AG04449 (cell line): ENCODE measurements around the gene VILL.

ENCODE experiments used
- CTCF ChIA-PET: fragments of 350-600 bp; formaldehyde crosslinking; extraction: SDS; loops from one replicate; lab custom pipeline; 2021; ENCODE audit warnings: antibody characterized with exemption; lab: Yijun Ruan, JAX
- POLR2A ChIA-PET: fragments of 400-600, 350-600 bp; formaldehyde crosslinking; extraction: SDS; loops from one replicate; lab custom pipeline; 2020; ENCODE audit warnings: antibody characterized with exemption, inconsistent platforms; lab: Yijun Ruan, JAX
- DNase-seq: peaks from one replicate; pipeline ENCODE4 v3.0.0-alpha.2; 2010; ENCODE audit warnings: low read depth, low spot score
- H3K4me3 ChIP-seq: 2 replicates; pipeline ENCODE4 v1.5.1; 2011; ENCODE audit warnings: low read depth, mild to moderate bottlenecking, control low read depth, low read length
- CTCF ChIP-seq: IDR thresholded peaks from one replicate; pipeline ENCODE4 v1.5.1; 2011; ENCODE audit warnings: mild to moderate bottlenecking, moderate library complexity, low read length, control low read depth, inconsistent platforms; ENCODE audit not compliant: insufficient read depth; ENCODE audit errors: missing control alignments

The VILL gene

GRCh38 chr3:38011111-38011510 is 20.5 kb downstream of the VILL start:
- CTCF ChIA-PET = interaction anchor here (1.0 to 3.6 kb wide), 2 partner anchors 9 to 14 kb away, joined by 5 to 15 read pairs; no protein-coding TSS in a partner anchor

GRCh38 chr3:38015485-38015884 is 24.9 kb downstream of the VILL start:
- ChIA-PET CTCF (interaction anchor here (1.3 to 1.5 kb wide), 2 partner anchors 12 to 19 kb away, joined by 4 to 7 read pairs; no protein-coding TSS in a partner anchor), POLR2A (no interaction called here)
- no peak for DNase-seq
- no peak for TF ChIP-seq CTCF
- no peak overlapping the region for H3K4me3 ChIP-seq

More at GRCh38 chr3:38011111-38011510, 20.5 kb downstream of the VILL start:
- no peak for DNase-seq
- TF ChIP-seq CTCF = no peak
- POLR2A ChIA-PET = no interaction called here
- no peak overlapping the region for H3K4me3 ChIP-seq

- ChIA-PET CTCF (interaction anchor here (1.3 to 1.5 kb wide), 2 partner anchors 12 to 19 kb away, joined by 4 to 7 read pairs; no protein-coding TSS in a partner anchor), POLR2A (no interaction called here)
- H3K4me3 ChIP-seq = no peak overlapping the region
- no peak for DNase-seq
- no peak for TF ChIP-seq CTCF
Measured at GRCh38 chr3:38015984-38016383, 25.4 kb downstream of the VILL start.

GRCh38 chr3:38016410-38016809 is 25.8 kb downstream of the VILL start:
- no peak for DNase-seq
- no peak for TF ChIP-seq CTCF
- ChIA-PET CTCF (interaction anchor here (1.3 to 1.5 kb wide), 2 partner anchors 13 to 20 kb away, joined by 4 to 7 read pairs; no protein-coding TSS in a partner anchor), POLR2A (no interaction called here)
- no peak overlapping the region for H3K4me3 ChIP-seq

GRCh38 chr3:38016847-38017444 is 26.4 kb downstream of the VILL start:
- no peak for DNase-seq
- H3K4me3 ChIP-seq = no peak overlapping the region
- ChIA-PET CTCF (interaction anchor here (1.2 to 1.5 kb wide), 2 partner anchors 11 to 13 kb away, joined by 3 to 7 read pairs; no protein-coding TSS in a partner anchor), POLR2A (no interaction called here)
- no peak for TF ChIP-seq CTCF

- POLR2A ChIA-PET = no interaction called here
- no peak overlapping the region for H3K4me3 ChIP-seq
Measured at GRCh38 chr3:38017445-38018295, 27.1 kb downstream of the VILL start.

More at GRCh38 chr3:38017445-38018295, 27.1 kb downstream of the VILL start:
- TF ChIP-seq CTCF = no peak
- CTCF ChIA-PET = interaction anchor here (1.2 kb wide), 1 partner anchor 11 kb away, joined by 3 read pairs; no protein-coding TSS in a partner anchor
- no peak for DNase-seq
